HepG2 (cell line): Measurements from ENCODE around the gene SFT2D1. TPM values are rescaled to one million over a fixed set of nuclear protein-coding genes. Genes with fewer than 3 reads are reported as not detected.
A peak's percentile ranks its signal among the peaks of the same experiment; 100 is the strongest.

Experiments used
- ARID5B ChIP-seq: IDR thresholded peaks from 2 replicates; pipeline ENCODE4 v1.4.0; 2020; ENCODE audit warnings: mild to moderate bottlenecking, missing genetic modification reagents
- GABPB1 ChIP-seq: IDR thresholded peaks from 2 replicates; pipeline ENCODE4 v1.6.1; 2016; ENCODE audit warnings: mild to moderate bottlenecking, missing genetic modification reagents, moderate library complexity, missing compliant biosample characterization
- KLF12 ChIP-seq: sonication (generic); formaldehyde crosslinking; IDR thresholded peaks from 2 replicates; pipeline ENCODE4 v1.4.0; 2020; ENCODE audit warnings: missing genetic modification reagents, borderline replicate concordance
- SAP130 ChIP-seq: IDR thresholded peaks from 2 replicates; pipeline ENCODE4 v1.6.1; 2016; ENCODE audit warnings: low read depth
- ZBTB10 ChIP-seq: sonication (generic); formaldehyde crosslinking; IDR thresholded peaks from 2 replicates; pipeline ENCODE4 v1.4.0; 2020; ENCODE audit warnings: missing genetic modification reagents, borderline replicate concordance
- ZNF343 ChIP-seq: sonication (generic); formaldehyde crosslinking; IDR thresholded peaks from 2 replicates; pipeline ENCODE4 v1.4.0; 2020; ENCODE audit warnings: mild to moderate bottlenecking, missing genetic modification reagents
- ZNF572 ChIP-seq: sonication (generic); formaldehyde crosslinking; IDR thresholded peaks from 2 replicates; pipeline ENCODE4 v1.5.1; 2020; ENCODE audit warnings: mild to moderate bottlenecking, missing genetic modification reagents
- ZNF691 ChIP-seq: sonication (generic); formaldehyde crosslinking; IDR thresholded peaks from 2 replicates; pipeline ENCODE4 v1.4.0; 2020; ENCODE audit warnings: missing genetic modification reagents, low read depth, mild to moderate bottlenecking, borderline replicate concordance
- polyA plus RNA-seq, 8 experiments: library from polyadenylated mRNA; depleted of rRNA in 3 of 8; stranded (reverse) in 7 of 8; unstranded in 1 of 8; fragments of >200 nt; fragmentation: Illumina TruSeq in 4 of 8; extraction: Trizol in 4 of 8; gene quantifications; 2 replicates each; pipeline versions ENCODE4 v1.2.1 to v1.2.3, GENCODE V29; 2011 to 2016; ENCODE audit warnings: low read depth in 4 of 8, missing spikeins in 1 of 8, mixed read lengths in 1 of 8; ENCODE audit not compliant: insufficient read depth in 1 of 8
- total RNA-seq, 5 experiments: library from RNA; depleted of rRNA; stranded (reverse); fragments of >200 nt; fragmentation: Illumina TruSeq; extraction: Trizol; gene quantifications; 2 replicates each; pipeline ENCODE4 v1.2.3, GENCODE V29; 2016; ENCODE audit warnings: low read depth in 1 of 5
- TF ChIP-seq, protein P1 (sequence below): sonication (generic); formaldehyde crosslinking; IDR thresholded peaks from 2 replicates; pipeline ENCODE4 v1.5.1; 2020; ENCODE audit warnings: mild to moderate bottlenecking, missing genetic modification reagents, moderate library complexity
- TF ChIP-seq, protein P2 (sequence below): sonication (generic); formaldehyde crosslinking; IDR thresholded peaks from 2 replicates; pipeline ENCODE4 v1.4.0; 2020; ENCODE audit warnings: mild to moderate bottlenecking, missing genetic modification reagents
- TF ChIP-seq, protein P3 (sequence below): sonication (generic); formaldehyde crosslinking; conservative IDR thresholded peaks from 2 replicates; pipeline ENCODE4 v1.8.0; 2022; ENCODE audit warnings: low read depth, missing genetic modification reagents

SFT2D1 gene
- total and polyA plus RNA-seq, 2 of the 13 experiments (the other 11 are each of a cell fraction or from before 2014, with no cell fraction given) = 115 to 147 TPM

DNA sequence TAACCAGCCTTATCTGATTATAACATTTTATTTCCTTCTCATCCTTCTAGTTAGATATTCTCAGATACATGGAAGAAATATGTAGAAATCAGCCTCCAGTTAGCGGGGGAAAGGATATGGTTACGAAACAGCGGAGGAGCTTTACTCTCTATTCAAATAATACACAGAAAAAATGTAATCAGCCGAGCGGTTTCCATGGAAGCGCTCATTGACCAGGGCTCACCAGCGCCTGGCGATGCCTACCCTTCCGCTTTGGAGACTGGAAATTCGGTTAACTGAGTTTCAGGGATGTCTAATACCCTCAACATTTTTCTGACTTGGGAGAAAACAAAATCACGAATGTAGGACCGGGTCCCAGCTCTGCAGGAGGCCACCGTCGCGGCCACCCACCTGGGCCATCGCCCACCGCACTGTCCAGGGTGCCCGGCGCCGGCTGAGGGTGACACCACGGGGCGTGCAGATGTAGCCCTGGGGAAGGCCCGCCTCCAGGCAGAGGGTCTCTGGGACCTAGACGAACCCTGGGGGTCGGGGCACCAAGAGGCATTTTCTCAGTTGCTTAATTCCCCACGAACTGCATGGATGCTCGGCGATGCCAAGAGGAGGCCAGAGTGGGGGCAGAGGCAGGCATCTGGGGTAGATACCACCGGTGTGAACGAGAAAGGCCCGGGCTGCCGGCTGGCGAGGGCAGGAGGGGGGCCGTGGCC is 35.8 kb downstream of the SFT2D1 start (continued):
- TF ChIP-seq, protein P1, sequence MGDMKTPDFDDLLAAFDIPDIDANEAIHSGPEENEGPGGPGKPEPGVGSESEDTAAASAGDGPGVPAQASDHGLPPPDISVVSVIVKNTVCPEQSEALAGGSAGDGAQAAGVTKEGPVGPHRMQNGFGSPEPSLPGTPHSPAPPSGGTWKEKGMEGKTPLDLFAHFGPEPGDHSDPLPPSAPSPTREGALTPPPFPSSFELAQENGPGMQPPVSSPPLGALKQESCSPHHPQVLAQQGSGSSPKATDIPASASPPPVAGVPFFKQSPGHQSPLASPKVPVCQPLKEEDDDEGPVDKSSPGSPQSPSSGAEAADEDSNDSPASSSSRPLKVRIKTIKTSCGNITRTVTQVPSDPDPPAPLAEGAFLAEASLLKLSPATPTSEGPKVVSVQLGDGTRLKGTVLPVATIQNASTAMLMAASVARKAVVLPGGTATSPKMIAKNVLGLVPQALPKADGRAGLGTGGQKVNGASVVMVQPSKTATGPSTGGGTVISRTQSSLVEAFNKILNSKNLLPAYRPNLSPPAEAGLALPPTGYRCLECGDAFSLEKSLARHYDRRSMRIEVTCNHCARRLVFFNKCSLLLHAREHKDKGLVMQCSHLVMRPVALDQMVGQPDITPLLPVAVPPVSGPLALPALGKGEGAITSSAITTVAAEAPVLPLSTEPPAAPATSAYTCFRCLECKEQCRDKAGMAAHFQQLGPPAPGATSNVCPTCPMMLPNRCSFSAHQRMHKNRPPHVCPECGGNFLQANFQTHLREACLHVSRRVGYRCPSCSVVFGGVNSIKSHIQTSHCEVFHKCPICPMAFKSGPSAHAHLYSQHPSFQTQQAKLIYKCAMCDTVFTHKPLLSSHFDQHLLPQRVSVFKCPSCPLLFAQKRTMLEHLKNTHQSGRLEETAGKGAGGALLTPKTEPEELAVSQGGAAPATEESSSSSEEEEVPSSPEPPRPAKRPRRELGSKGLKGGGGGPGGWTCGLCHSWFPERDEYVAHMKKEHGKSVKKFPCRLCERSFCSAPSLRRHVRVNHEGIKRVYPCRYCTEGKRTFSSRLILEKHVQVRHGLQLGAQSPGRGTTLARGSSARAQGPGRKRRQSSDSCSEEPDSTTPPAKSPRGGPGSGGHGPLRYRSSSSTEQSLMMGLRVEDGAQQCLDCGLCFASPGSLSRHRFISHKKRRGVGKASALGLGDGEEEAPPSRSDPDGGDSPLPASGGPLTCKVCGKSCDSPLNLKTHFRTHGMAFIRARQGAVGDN (CRISPR knock-in tag) = peak; percentile 55
- no peak for TF ChIP-seq ZNF343 (CRISPR knock-in tag)
- TF ChIP-seq ZNF572 = 0 out of 2 replicates have a peak, but pooled peaks have one; percentile 53
- peak; percentile 24 for TF ChIP-seq SAP130
- TF ChIP-seq ARID5B (CRISPR knock-in tag) = peak; percentile 31; the same call in 1 of the 2 replicates
- TF ChIP-seq, protein P2, sequence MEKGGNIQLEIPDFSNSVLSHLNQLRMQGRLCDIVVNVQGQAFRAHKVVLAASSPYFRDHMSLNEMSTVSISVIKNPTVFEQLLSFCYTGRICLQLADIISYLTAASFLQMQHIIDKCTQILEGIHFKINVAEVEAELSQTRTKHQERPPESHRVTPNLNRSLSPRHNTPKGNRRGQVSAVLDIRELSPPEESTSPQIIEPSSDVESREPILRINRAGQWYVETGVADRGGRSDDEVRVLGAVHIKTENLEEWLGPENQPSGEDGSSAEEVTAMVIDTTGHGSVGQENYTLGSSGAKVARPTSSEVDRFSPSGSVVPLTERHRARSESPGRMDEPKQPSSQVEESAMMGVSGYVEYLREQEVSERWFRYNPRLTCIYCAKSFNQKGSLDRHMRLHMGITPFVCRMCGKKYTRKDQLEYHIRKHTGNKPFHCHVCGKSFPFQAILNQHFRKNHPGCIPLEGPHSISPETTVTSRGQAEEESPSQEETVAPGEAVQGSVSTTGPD (CRISPR knock-in tag) = peak; percentile 71; the same call in 1 of the 2 replicates
- no peak for TF ChIP-seq ZNF691 (CRISPR knock-in tag)
- TF ChIP-seq GABPB1 = peak; percentile 10; the same call in 1 of the 2 replicates
- no peak for TF ChIP-seq KLF12 (CRISPR knock-in tag)
- TF ChIP-seq, protein P3, sequence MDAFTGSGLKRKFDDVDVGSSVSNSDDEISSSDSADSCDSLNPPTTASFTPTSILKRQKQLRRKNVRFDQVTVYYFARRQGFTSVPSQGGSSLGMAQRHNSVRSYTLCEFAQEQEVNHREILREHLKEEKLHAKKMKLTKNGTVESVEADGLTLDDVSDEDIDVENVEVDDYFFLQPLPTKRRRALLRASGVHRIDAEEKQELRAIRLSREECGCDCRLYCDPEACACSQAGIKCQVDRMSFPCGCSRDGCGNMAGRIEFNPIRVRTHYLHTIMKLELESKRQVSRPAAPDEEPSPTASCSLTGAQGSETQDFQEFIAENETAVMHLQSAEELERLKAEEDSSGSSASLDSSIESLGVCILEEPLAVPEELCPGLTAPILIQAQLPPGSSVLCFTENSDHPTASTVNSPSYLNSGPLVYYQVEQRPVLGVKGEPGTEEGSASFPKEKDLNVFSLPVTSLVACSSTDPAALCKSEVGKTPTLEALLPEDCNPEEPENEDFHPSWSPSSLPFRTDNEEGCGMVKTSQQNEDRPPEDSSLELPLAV (CRISPR knock-in tag) = no peak
- peak; percentile 41; the same call in 1 of the 2 replicates for TF ChIP-seq ZBTB10
